Tibial nerve (tissue), 3 donors: ENCODE results near the gene EMC8.

ENCODE experiments used
- POLR2A ChIP-seq, 2 donors: fragments of 450-650 bp; IDR thresholded peaks; one replicate each; pipeline ENCODE4 v1.6.1; 2017; ENCODE audit warnings: antibody characterized with exemption in 2 of 2, mild to moderate bottlenecking in 2 of 2, moderate library complexity in 2 of 2
- TF ChIP-seq, protein P1 (sequence below), 5 experiments: fragments of 200-600 bp in 3 of 5; fragments of 450-650 bp in 2 of 5; sonication (generic) in 3 of 5; IDR thresholded peaks; one replicate each; pipeline ENCODE4 v1.5.1; 2016 to 2019; ENCODE audit warnings: antibody characterized with exemption in 5 of 5, mild to moderate bottlenecking in 3 of 5, moderate library complexity in 2 of 5

DNA sequence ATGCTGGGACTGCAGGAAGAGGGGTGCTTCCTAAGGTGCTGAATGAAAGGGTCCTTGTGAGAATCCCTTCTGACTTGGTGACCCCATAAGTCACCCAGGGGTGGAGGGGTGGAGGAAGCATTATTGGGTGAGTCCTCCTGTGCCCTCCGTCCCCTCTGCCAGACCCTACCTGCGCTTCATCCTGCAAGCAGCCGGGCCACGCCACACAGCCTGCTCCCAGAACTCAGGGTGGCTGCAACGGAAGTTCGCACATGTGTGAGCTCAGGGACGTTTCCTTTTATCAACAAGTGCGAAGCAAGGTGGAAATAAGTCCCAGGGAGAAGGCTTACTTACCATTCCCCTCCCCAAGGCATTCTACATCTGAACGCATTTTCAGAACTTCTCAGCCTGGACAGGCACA is 41.1 kb upstream of the EMC8 start:
- TF ChIP-seq POLR2A (IDR thresholded peaks at IDR 0.05), result no peak
- TF ChIP-seq, protein P1, sequence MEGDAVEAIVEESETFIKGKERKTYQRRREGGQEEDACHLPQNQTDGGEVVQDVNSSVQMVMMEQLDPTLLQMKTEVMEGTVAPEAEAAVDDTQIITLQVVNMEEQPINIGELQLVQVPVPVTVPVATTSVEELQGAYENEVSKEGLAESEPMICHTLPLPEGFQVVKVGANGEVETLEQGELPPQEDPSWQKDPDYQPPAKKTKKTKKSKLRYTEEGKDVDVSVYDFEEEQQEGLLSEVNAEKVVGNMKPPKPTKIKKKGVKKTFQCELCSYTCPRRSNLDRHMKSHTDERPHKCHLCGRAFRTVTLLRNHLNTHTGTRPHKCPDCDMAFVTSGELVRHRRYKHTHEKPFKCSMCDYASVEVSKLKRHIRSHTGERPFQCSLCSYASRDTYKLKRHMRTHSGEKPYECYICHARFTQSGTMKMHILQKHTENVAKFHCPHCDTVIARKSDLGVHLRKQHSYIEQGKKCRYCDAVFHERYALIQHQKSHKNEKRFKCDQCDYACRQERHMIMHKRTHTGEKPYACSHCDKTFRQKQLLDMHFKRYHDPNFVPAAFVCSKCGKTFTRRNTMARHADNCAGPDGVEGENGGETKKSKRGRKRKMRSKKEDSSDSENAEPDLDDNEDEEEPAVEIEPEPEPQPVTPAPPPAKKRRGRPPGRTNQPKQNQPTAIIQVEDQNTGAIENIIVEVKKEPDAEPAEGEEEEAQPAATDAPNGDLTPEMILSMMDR (IDR thresholded peaks at IDR 0.05), result no peak
